ENCODE measurements around the gene MCHR2.

Gene MCHR2

DNA sequence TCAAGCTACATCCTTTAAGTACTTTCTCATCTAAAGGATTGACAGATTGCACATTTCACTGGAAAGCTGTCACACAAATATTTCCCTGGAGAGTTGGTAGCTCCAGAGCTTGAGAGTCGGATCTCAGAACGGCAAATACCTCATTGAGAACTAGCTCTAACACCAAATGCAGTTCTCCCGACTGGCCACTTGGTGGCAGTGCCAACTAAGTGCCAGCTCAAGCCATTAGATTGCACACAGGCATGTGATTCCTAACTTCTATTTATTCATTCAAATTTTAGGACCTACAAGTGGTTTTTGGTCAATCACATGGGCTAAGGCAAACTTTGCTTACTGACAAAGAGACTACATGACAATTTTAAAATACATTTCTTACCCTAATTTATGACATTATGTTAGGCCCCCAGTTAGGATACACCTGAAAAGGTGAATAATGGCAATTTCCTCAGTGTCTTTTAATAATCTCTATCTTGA, 7.9 kb upstream of the MCHR2 start:
- Histone ChIP-seq H3K27me3 (peaks cover 5% of the 10 kb centered on the region), H3K4me3 (ENCODE audit: low read depth in 1 of 2, low read length in 1 of 2) (no peak overlapping the region), H3K27ac (no peak overlapping the region), H3K4me1 (ENCODE audit: control insufficient read depth in 1 of 2, insufficient read depth in 1 of 2, low read depth in 1 of 2, low read length in 1 of 2) (no peaks in the 10 kb centered on the region), H3K9me3 (no peaks in the 10 kb centered on the region), H3K36me3 (no peaks in the 10 kb centered on the region)
- TF ChIP-seq, protein P1, sequence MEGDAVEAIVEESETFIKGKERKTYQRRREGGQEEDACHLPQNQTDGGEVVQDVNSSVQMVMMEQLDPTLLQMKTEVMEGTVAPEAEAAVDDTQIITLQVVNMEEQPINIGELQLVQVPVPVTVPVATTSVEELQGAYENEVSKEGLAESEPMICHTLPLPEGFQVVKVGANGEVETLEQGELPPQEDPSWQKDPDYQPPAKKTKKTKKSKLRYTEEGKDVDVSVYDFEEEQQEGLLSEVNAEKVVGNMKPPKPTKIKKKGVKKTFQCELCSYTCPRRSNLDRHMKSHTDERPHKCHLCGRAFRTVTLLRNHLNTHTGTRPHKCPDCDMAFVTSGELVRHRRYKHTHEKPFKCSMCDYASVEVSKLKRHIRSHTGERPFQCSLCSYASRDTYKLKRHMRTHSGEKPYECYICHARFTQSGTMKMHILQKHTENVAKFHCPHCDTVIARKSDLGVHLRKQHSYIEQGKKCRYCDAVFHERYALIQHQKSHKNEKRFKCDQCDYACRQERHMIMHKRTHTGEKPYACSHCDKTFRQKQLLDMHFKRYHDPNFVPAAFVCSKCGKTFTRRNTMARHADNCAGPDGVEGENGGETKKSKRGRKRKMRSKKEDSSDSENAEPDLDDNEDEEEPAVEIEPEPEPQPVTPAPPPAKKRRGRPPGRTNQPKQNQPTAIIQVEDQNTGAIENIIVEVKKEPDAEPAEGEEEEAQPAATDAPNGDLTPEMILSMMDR (IDR thresholded peaks at IDR 0.05) = peak; percentile 63

DNA sequence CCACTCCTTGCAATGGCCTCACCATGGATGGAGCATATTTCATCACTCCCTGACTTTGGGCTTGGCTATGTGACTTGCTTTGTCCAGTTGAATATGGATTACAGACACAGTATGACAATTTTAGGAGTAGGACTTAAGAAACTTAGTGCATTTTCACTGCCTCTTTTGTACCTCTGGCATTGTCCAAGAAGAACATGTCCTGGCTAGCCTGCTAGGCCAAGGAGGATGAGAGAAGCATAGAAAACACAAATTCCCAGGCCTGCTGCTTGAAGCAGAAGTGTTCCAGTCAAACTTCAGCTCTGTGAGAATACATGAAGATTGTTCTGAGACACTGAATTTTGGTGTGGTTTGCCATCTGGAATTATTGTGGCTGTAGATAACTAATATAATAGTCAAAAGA, 3.1 kb upstream of the MCHR2 start:
- H3K4me3 ChIP-seq (ENCODE audit: low read depth in 1 of 2, low read length in 1 of 2) = no peak overlapping the region
- H3K4me1 ChIP-seq (ENCODE audit: control insufficient read depth in 1 of 2, insufficient read depth in 1 of 2, low read depth in 1 of 2, low read length in 1 of 2) = no peaks in the 10 kb centered on the region
- H3K27ac ChIP-seq = no peak overlapping the region
- H3K36me3 ChIP-seq = no peaks in the 10 kb centered on the region
- TF ChIP-seq, protein P1 (IDR thresholded peaks at IDR 0.05) = no peak
- peaks cover 45% of the 10 kb centered on the region for H3K27me3 ChIP-seq
- H3K9me3 ChIP-seq = no peaks in the 10 kb centered on the region

DNA sequence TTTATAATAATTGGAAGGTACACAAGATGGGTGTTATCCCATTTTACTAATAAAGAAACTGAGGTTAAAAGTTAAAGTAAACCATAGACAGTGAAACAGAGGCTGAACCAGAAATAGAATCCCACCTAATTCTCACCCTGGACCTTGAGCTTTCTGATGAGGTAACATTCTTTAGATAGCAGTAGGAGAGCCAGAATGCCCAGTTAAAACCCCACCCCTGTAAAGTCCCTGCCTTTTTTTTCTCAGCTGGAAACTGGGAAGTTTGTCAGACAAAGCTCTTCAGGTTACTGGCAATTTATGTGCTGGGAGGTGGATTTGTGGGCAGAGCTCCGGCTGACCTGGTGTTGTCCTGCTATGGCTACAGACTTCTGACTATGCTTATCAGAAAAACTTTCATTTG, 1.9 kb upstream of the MCHR2 start:
- Histone ChIP-seq H3K9me3 (no peaks in the 10 kb centered on the region), H3K27me3 (peaks cover 55% of the 10 kb centered on the region), H3K4me3 (ENCODE audit: low read depth in 1 of 2, low read length in 1 of 2) (no peak overlapping the region), H3K36me3 (no peaks in the 10 kb centered on the region), H3K27ac (no peak overlapping the region), H3K4me1 (ENCODE audit: control insufficient read depth in 1 of 2, insufficient read depth in 1 of 2, low read depth in 1 of 2, low read length in 1 of 2) (no peaks in the 10 kb centered on the region)
- TF ChIP-seq, protein P1 (IDR thresholded peaks at IDR 0.05) = no peak

DNA sequence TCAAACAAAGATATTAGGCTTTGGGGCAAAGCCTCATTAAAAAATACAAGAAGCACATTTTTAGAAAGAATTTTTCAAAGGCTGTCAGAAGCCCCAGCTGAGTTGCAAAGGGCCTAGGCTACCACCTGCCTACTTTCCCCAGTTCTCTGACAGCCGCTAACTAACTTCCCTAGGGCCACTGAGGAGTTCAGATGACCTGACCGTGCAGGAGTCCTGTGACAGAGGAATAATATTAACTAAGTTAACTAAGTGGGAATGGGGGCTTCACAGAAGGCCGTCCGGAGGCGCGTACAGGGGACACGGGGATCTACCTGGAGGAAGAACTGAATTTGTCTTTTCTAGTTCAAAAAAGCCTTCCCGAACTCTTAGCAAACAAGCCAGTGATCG, 884 bp downstream of the MCHR2 start:
- Histone ChIP-seq H3K27ac (no peak overlapping the region), H3K4me3 (ENCODE audit: low read depth in 1 of 2, low read length in 1 of 2) (no peak overlapping the region), H3K9me3 (no peaks in the 10 kb centered on the region), H3K36me3 (no peaks in the 10 kb centered on the region), H3K27me3 (peaks cover 60% of the 10 kb centered on the region), H3K4me1 (ENCODE audit: control insufficient read depth in 1 of 2, insufficient read depth in 1 of 2, low read depth in 1 of 2, low read length in 1 of 2) (no peaks in the 10 kb centered on the region)
- TF ChIP-seq, protein P1 (IDR thresholded peaks at IDR 0.05) = no peak

DNA sequence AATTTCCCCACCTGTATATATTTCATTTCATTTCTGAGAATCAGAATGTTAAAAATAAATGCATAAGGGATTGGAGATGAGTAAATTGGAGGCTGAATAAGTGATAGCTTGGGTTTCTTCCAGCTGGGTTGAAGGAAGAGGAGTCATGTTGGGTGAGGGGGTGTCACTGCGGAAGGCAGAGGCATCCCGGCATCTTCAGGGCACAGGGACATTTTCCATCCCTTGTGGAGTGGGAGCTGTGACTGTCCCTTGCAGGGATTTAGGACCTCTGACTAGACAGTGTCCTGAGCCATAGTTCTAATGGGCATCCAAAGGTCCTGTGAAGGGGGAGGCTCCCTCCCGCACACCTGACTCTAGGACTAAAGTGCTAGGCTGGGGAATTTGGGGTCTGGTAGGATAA, 2.1 kb downstream of the MCHR2 start:
- H3K4me3 ChIP-seq (ENCODE audit: low read depth in 1 of 2, low read length in 1 of 2) = no peak overlapping the region
- no peak overlapping the region for H3K27ac ChIP-seq
- no peaks in the 10 kb centered on the region for H3K36me3 ChIP-seq
- peaks cover 57% of the 10 kb centered on the region for H3K27me3 ChIP-seq
- TF ChIP-seq, protein P1 (IDR thresholded peaks at IDR 0.05) = no peak
- H3K9me3 ChIP-seq = no peaks in the 10 kb centered on the region
- no peaks in the 10 kb centered on the region for H3K4me1 ChIP-seq (ENCODE audit: control insufficient read depth in 1 of 2, insufficient read depth in 1 of 2, low read depth in 1 of 2, low read length in 1 of 2)

DNA sequence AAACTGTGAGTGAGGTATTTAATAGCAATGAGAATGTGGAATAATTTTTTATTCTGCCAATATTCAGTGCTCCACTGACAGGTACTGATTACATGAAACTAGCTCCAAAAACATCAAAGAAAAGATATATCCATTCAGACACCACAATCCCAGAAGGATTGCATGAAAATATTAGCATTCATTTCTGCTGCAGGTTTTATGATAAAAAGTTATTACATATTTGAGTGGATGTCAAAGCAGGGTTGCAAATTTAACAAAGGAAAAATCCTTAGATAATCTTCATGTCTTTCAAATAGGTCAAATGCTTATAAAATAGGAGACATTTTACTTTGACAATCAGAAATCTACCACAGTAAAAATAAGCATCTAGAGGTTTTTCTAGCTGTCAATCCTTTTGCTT, 13.3 kb downstream of the MCHR2 start:
- Histone ChIP-seq H3K9me3 (no peaks in the 10 kb centered on the region), H3K4me1 (ENCODE audit: control insufficient read depth in 1 of 2, insufficient read depth in 1 of 2, low read depth in 1 of 2, low read length in 1 of 2) (no peaks in the 10 kb centered on the region), H3K36me3 (no peaks in the 10 kb centered on the region), H3K27ac (no peak overlapping the region), H3K27me3 (no peaks in the 10 kb centered on the region), H3K4me3 (ENCODE audit: low read depth in 1 of 2, low read length in 1 of 2) (no peak overlapping the region)
- TF ChIP-seq, protein P1 (IDR thresholded peaks at IDR 0.05) = no peak
